Stimulated activated CD8-positive, alpha-beta memory T cell treated with anti-CD3 and anti-CD28 coated beads, Interleukin-12 subunit alpha, Interleukin-12 subunit beta, amount 100 ng/mL, for 1 hour (primary cell): Measurements from ENCODE around the gene FNDC3B.

ENCODE experiments used
- DNase-seq: peaks from one replicate; pipeline ENCODE4 v3.0.0-alpha.2; 2020; ENCODE audit warnings: low read depth

FNDC3B gene

DNA sequence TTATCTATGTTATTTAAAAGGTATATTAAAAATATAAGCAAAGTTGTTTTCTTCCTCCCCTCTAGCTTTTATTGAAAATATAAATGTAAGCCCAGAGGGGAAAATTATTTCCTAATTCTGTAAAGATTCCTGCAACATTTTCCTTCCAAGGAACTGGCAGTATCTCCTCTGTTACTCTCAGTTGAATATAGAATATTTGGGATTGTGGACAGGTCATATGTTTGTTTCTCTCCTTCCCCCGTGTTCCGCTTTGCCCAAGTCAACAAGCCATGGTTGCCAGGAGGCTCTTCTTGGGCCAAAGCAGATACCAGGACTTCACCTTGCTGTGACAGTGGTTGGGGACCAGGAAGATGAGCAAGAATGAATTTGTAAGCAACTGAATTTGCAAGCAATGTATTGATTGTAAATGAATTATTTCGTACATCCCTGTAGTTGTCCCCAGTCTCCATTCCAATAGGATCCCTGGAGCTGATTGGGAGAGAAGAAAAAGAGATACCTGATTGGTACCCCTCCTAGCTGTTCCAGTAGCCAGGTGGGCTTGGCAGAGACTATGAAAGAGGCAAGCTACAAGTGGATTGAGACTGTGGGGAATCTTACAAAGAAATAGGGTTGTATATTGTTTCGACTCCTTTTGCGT, 130.8 kb downstream of the FNDC3B start:
- no peak for DNase-seq

DNA sequence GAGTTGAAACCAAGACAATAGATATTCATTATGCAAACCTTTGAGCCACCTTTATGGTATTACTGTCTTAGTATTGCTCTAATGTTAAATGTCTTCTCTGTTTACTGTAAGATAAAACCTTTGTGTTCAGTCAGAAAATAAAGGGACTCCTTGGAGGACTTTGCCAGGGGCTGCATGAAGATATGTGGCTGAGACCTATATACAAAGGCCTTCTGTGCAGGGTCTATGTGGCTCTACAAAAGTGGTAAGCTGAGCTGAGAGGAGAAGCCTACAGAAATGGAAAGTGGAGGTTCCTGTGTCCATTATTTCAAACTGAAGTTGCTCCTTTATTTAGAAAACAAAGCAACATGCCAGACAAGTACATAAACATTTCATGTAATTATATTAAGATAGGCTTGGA, 131.5 kb downstream of the FNDC3B start:
- DNase-seq, result no peak

DNA sequence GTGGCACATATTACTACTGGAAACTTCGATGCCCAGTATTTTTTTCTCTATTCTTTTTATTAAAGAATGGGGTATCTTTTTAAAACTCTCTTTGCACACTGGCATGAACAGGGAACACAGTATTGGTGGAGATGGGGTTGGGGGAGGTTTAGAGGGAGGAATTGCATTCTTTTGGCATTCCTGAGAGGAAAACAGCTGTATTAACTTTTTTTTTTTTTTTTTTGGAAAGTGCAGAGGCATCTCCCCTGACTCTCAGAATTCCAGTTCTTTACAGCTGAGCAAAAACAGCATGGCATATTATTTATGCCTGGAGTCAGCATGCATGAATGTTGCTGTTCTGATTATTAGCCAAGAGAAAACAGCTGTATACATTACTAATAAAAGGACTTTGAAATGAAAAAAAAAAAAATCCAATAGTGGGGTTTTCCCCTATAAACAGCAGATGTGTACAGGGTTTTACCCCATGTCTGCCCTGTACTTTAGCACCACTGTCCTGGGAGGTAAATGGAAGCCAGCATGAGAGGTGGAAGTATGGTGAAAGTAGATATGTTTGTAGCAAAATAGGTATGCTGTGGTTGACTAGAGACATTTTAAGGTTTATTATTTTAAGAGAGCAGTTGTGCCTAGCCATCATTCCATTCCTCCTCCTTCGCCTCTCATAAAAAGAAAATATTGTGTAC, 132.2 kb downstream of the FNDC3B start:
- DNase-seq, result no peak

DNA sequence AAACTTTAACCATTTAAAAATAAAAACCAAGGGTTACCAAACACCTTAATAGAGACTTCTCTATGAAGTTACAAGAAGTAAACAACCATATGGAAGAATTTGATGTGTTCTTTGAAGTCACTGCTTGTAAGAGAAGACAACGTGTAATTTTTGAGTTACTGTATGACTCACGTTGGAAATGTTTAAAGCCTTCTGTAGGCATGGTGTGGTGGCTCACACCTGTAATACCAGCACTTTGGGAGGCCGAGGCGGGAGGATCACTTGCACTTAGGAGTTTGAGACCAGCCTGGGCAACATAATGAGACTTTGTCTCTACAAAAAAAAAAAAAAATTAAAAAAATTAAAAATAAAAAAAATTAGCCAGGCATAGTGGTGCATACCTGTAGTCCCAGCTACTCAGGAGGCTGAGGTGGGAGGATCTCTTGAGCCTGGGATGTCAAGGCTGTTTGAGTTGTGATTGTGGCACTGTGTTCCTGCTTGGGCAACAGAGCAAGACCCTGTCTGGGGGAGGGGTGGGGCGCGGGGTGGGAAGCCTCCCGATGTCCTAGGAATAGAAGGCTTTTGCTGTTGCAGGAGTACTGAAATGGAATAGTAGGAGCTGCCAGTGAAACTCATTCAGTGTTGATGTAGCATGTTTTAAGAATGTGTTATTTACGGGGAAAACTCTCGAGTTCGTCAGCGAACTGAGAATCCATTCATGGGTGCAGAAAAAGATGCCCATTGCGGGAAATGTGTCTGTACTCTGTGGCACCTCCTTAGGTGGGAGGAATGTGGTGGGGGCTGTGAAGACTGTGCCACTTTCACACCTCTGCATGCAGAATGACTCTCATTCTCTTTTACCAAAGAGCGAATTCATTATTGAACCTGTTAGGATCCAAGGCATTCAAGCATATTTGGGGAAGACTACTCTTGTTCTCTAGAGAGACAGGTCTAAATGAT, 134.2 kb downstream of the FNDC3B start:
- no peak for DNase-seq

GRCh38 chr3:172174513-172175253, 135.3 kb downstream of the FNDC3B start:
- DNase-seq, result no peak

DNA sequence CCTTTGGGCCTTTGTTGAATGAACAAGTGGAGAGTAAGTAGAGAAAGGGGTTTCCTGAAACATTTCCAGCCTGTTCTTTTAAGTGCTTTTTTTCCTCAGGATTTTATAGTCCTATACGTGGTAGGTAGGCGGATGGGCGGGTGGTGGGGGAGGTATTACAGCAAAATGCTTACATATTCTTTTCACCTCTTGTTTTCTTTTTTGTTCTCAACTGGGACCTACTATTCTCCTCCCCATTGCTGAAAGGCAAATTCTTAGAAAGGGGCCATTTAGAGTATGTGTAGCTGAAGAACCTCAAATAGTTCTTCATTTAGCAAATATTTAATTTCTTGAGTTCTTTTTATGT, 135.8 kb downstream of the FNDC3B start:
- no peak for DNase-seq

- no peak for DNase-seq
These were observed 136.8 kb downstream of the FNDC3B start for GRCh38 chr3:172176061-172176770.

GRCh38 chr3:172177046-172177445, 137.7 kb downstream of the FNDC3B start:
- no peak for DNase-seq

DNA sequence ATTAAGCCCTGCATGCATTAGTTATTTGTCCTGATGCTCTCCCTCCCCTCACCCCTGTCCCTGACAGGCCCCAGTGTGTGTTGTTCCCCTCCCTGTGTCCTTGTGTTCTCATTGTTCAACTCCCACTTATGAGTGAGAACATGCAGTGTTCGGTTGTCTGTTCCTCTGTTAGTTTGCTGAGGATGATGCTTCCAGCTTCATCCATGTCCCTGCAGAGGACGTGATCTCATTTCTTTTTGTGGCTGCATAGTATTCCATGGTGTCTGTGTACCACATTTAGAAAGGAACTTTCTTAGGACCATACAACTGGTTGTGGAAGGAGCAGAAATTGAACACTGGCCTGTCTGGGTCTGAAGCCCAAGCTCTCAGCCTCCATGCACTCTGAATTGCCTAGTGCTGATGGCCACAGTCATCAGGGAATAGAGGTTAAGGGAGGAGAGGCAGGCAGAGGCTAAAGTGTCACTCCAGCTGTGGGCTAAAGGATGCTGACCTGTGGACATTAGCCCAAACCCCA, 138.5 kb downstream of the FNDC3B start:
- DNase-seq, result no peak

- no peak for DNase-seq
These were observed 140.5 kb downstream of the FNDC3B start for GRCh38 chr3:172179680-172180399.

DNA sequence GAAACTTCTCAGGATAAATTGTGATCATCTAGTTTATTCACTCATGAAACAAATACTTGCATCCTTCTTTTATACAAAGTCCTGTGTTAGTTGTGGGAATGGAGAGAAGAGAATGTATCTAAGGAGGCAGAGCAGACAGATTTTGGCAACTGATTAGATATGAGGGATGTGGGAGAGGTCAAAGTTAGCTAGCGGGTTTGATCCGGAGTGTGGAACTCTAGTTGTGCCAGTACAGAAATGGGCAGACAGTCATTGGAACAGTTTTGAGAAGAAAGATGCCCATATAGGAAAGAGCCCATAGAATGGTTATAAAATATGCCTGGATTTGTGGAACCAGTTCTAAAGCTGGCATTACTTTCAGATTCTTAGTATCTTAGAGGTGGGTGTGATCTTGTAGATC, 141.1 kb downstream of the FNDC3B start:
- DNase-seq, result no peak

GRCh38 chr3:172181932-172182586, 142.7 kb downstream of the FNDC3B start:
- DNase-seq, result no peak

GRCh38 chr3:172182797-172183196, 143.4 kb downstream of the FNDC3B start:
- DNase-seq, result no peak

DNA sequence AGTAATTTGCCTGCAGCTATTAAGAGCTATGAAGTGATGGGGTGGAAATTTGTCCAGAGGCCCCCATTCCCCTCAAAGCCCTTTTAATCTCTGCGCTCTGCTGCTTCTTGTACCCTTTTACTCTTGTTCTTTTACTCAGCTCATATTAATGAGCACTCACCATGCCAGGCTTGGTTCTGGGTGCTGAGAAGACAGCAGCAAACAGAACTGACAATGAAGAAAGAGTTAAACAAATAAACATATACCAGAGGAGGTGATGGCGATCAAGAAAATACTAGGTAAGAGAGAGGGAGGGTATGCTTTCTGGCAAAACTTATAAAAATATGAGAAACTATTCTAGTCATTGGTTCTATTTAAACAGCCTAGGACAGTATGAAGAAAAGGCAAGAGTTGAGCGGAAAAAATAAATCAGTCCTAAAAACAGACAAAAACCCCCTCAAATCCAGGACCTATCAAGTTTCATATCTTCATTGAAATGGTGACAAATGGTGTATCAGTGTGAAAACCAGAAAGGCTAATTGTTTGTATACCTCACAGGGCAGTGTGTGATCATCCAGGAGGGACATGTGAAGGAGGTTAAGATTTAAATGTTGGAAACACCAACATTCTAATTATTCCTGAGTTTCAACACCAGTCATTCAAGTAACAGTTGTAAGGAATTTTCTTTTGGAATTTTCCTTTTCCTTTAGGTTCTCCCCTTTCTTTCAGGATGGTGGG, 144.9 kb downstream of the FNDC3B start:
- no peak for DNase-seq

DNA sequence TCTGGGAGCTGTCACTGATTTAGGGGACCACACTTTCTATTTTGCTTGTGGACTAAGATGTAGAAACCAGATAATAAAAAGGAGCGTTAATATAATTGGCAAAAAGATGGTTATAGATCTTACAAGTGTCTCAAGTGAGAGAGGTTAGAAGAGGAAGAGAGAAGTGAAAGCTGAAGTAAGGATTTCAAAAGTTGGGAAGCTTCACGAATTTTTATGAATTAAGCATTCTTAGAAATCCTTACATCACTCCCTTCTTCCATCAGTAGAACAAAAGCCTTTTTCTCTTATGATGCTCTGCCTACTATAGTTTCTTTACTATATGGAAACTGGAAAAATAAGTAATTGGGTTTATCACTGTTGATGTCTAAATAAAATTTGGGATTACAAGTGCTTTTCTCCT, 146.5 kb downstream of the FNDC3B start:
- no peak for DNase-seq

GRCh38 chr3:172186607-172187006, 147.2 kb downstream of the FNDC3B start:
- DNase-seq, result no peak

GRCh38 chr3:172187511-172187910, 148.1 kb downstream of the FNDC3B start:
- DNase-seq, result no peak

DNA sequence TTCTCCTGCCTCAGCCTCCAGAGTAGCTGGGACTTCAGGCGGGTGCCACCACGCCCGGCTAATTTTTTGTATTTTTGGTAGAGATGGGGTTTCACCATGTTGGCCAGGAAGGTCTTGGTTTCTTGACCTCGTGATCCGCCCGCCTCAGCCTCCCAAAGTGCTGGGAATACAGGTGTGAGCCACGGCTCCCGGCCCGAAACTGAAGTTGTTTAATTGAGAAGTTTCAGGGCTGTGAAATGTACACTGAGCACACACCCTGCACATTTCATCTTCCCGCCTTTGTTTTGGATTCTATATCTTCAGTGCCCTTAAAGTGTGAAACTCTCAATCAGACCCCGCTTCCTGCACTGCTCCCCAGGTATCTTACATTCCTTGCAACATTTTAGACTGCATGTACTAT, 149.1 kb downstream of the FNDC3B start:
- no peak for DNase-seq

GRCh38 chr3:172189213-172189612, 149.8 kb downstream of the FNDC3B start:
- no peak for DNase-seq
